Endodermal cell (in vitro differentiated cells): ENCODE results near the gene AQP7. TPM values are rescaled to one million over a fixed set of nuclear protein-coding genes. Genes with fewer than 3 reads are reported as not detected.

Experiments used
- DNase-seq: peaks from one replicate; pipeline ENCODE4 v3.0.0-alpha.2; 2017
- H3K27ac ChIP-seq: 2 replicates; pipeline ENCODE4 v1.5.1; 2013; ENCODE audit warnings: mild to moderate bottlenecking, low read depth, low read length, moderate library complexity
- H3K27me3 ChIP-seq: 2 replicates; pipeline ENCODE4 v1.6.1; 2013; ENCODE audit warnings: mild to moderate bottlenecking, low read length, moderate library complexity; ENCODE audit not compliant: insufficient read depth, control insufficient read depth, poor library complexity, severe bottlenecking
- H3K36me3 ChIP-seq: 2 replicates; pipeline ENCODE4 v1.7.0; 2013; ENCODE audit warnings: mild to moderate bottlenecking, low read length, moderate library complexity; ENCODE audit not compliant: control insufficient read depth, insufficient read depth
- H3K4me1 ChIP-seq: one replicate; pipeline ENCODE4 v1.7.0; 2013; ENCODE audit warnings: low read length; ENCODE audit not compliant: control insufficient read depth, insufficient read depth
- H3K4me3 ChIP-seq: 2 replicates; pipeline ENCODE4 v1.5.1; 2013; ENCODE audit warnings: mild to moderate bottlenecking, low read length, moderate library complexity
- H3K9ac ChIP-seq: 2 replicates; pipeline ENCODE4 v1.6.1; 2013; ENCODE audit warnings: mild to moderate bottlenecking, low read length, moderate library complexity; ENCODE audit not compliant: poor library complexity, severe bottlenecking; ENCODE audit errors: extremely low read depth
- H3K9me3 ChIP-seq: 2 replicates; pipeline ENCODE4 v1.6.1; 2013; ENCODE audit warnings: mild to moderate bottlenecking, low read length, moderate library complexity; ENCODE audit not compliant: control insufficient read depth
- H3K27ac Mint-ChIP-seq: 2 replicates; pipeline ENCODE4 v1.8.0; 2020; ENCODE audit warnings: mixed read lengths
- H3K27me3 Mint-ChIP-seq: 2 replicates; pipeline ENCODE4 v1.8.0; 2021; ENCODE audit warnings: mild to moderate bottlenecking, mixed read lengths; ENCODE audit not compliant: insufficient read depth
- H3K36me3 Mint-ChIP-seq: 2 replicates; pipeline ENCODE4 v1.8.0; 2020; ENCODE audit warnings: low read depth, mixed read lengths
- H3K4me1 Mint-ChIP-seq: 2 replicates; pipeline ENCODE4 v1.8.0; 2020; ENCODE audit warnings: mixed read lengths
- H3K4me3 Mint-ChIP-seq: 2 replicates; pipeline ENCODE4 v1.8.0; 2020; ENCODE audit warnings: mild to moderate bottlenecking, moderate library complexity, mixed read lengths
- H3K9me3 Mint-ChIP-seq: 2 replicates; pipeline ENCODE4 v1.8.0; 2020; ENCODE audit warnings: mild to moderate bottlenecking, mixed read lengths
- CTCF ChIP-seq: fragments of 200-600 bp; sonication (generic); conservative IDR thresholded peaks from 2 replicates; pipeline ENCODE4 v1.5.0; 2021; ENCODE audit warnings: antibody characterized with exemption, mild to moderate bottlenecking
- WGBS, 2 experiments: methylation state at CpG; one replicate each; pipeline versions ENCODE4 v1.1.5 to v1.1.7; 2013; ENCODE audit warnings: missing lambda C conversion rate in 2 of 2, mixed read lengths in 1 of 2; ENCODE audit not compliant: insufficient coverage in 1 of 2, insufficient read length in 1 of 2; 5-methylcytosine and 5-hydroxymethylcytosine counted together
- total RNA-seq, 2 donors: library from RNA; stranded (reverse); fragmentation: NEBNext Ultra II Directional in 1 of 2; extraction: Animal tissue kit (Norgen Biotek cat#: 25700) in 1 of 2; gene quantifications; 2 replicates in 1 of 2; 3 replicates in 1 of 2; pipeline ENCODE4 v1.2.1, GENCODE V29; 2021

Gene AQP7
- total RNA-seq, 2 donors from 2014 or later = 0.38 TPM; not detected in 1

GRCh38 chr9:33439731-33440130 lies 37.4 kb upstream of the AQP7 start:
- H3K9me3 Mint-ChIP-seq = no peaks in the 10 kb centered on the region
- no peaks in the 10 kb centered on the region for H3K27me3 ChIP-seq
- H3K9ac ChIP-seq = no peak overlapping the region
- no peak for TF ChIP-seq CTCF
- H3K36me3 Mint-ChIP-seq = no peaks in the 10 kb centered on the region
- no peak overlapping the region for H3K27ac ChIP-seq
- H3K4me3 Mint-ChIP-seq = no peak overlapping the region
- peaks cover 2% of the 10 kb centered on the region for H3K4me1 ChIP-seq
- H3K36me3 ChIP-seq = no peaks in the 10 kb centered on the region
- H3K4me1 Mint-ChIP-seq = peaks cover 21% of the 10 kb centered on the region
- no peaks in the 10 kb centered on the region for H3K9me3 ChIP-seq
- H3K27me3 Mint-ChIP-seq = peaks cover 7% of the 10 kb centered on the region
- H3K27ac Mint-ChIP-seq = no peak overlapping the region
- WGBS, 2 experiments = 78 to 84% methylated on average over 3 to 6 of the region's 6 CpGs
- no peak overlapping the region for H3K4me3 ChIP-seq
- DNase-seq = no peak

GRCh38 chr9:33438926-33439680 lies 36.7 kb upstream of the AQP7 start:
- H3K9me3 ChIP-seq = no peaks in the 10 kb centered on the region
- H3K27ac Mint-ChIP-seq = no peak overlapping the region
- no peak overlapping the region for H3K27ac ChIP-seq
- DNase-seq = no peak
- H3K36me3 Mint-ChIP-seq = no peaks in the 10 kb centered on the region
- TF ChIP-seq CTCF = no peak
- peaks cover 21% of the 10 kb centered on the region for H3K4me1 Mint-ChIP-seq
- peaks cover 7% of the 10 kb centered on the region for H3K27me3 Mint-ChIP-seq
- WGBS, 2 experiments = 83 to 90% methylated on average over 6 of the region's 7 CpGs
- H3K4me3 ChIP-seq = no peak overlapping the region
- H3K4me1 ChIP-seq = no peaks in the 10 kb centered on the region
- no peaks in the 10 kb centered on the region for H3K27me3 ChIP-seq
- H3K36me3 ChIP-seq = no peaks in the 10 kb centered on the region
- no peaks in the 10 kb centered on the region for H3K9me3 Mint-ChIP-seq
- no peak overlapping the region for H3K4me3 Mint-ChIP-seq
- no peak overlapping the region for H3K9ac ChIP-seq

GRCh38 chr9:33437898-33438297 lies 35.5 kb upstream of the AQP7 start:
- Mint-ChIP-seq H3K27me3 (peaks cover 7% of the 10 kb centered on the region), H3K27ac (no peak overlapping the region)
- H3K27ac ChIP-seq = no peak overlapping the region

More at GRCh38 chr9:33437898-33438297, 35.5 kb upstream of the AQP7 start:
- Mint-ChIP-seq H3K36me3 (no peaks in the 10 kb centered on the region), H3K9me3 (no peaks in the 10 kb centered on the region), H3K4me1 (peaks cover 13% of the 10 kb centered on the region), H3K4me3 (no peak overlapping the region)
- no peaks in the 10 kb centered on the region for H3K9me3 ChIP-seq
- no peaks in the 10 kb centered on the region for H3K36me3 ChIP-seq
- no peaks in the 10 kb centered on the region for H3K27me3 ChIP-seq
- H3K9ac ChIP-seq = no peak overlapping the region
- no peak overlapping the region for H3K4me3 ChIP-seq
- TF ChIP-seq CTCF = no peak
- DNase-seq = no peak
- 82 to 89% methylated on average over 1 of the region's 1 CpG for WGBS, 2 experiments
- H3K4me1 ChIP-seq = no peaks in the 10 kb centered on the region
